KOPT-K1 (cell line): ENCODE measurements around the gene RASAL2.
"Not testable (repeated sequence)": the region's sequence is repeated elsewhere in the genome, so short reads cannot be mapped to it uniquely, and the experiment has no call there.

Experiments used
- H3K27ac ChIP-seq: fragments of 200-600 bp; sonication (generic); 2 replicates; pipeline ENCODE4 v1.5.1; 2016; ENCODE audit warnings: antibody characterized with exemption, mild to moderate bottlenecking, low read depth, low read length; ENCODE audit not compliant: poor library complexity, severe bottlenecking
- H3K36me3 ChIP-seq: fragments of 200-600 bp; sonication (generic); 2 replicates; pipeline ENCODE4 v1.5.1; 2017; ENCODE audit warnings: antibody characterized with exemption, mild to moderate bottlenecking, low read length, moderate library complexity; ENCODE audit not compliant: insufficient read depth
- H3K9me3 ChIP-seq: fragments of 200-600 bp; sonication (generic); 2 replicates; pipeline ENCODE4 v1.5.1; 2017; ENCODE audit warnings: antibody characterized with exemption, low read length, mild to moderate bottlenecking; ENCODE audit not compliant: insufficient read depth, poor library complexity, severe bottlenecking

RASAL2 gene

GRCh38 chr1:178389441-178389840, 295.5 kb downstream of the RASAL2 start:
- no peaks in the 10 kb centered on the region for H3K9me3 ChIP-seq
- H3K27ac ChIP-seq, result no peak overlapping the region
- H3K36me3 ChIP-seq, result no peaks in the 10 kb centered on the region

GRCh38 chr1:178390280-178390679, 296.4 kb downstream of the RASAL2 start:
- H3K27ac ChIP-seq, H3K36me3 ChIP-seq, H3K9me3 ChIP-seq: not testable (repeated sequence)

DNA sequence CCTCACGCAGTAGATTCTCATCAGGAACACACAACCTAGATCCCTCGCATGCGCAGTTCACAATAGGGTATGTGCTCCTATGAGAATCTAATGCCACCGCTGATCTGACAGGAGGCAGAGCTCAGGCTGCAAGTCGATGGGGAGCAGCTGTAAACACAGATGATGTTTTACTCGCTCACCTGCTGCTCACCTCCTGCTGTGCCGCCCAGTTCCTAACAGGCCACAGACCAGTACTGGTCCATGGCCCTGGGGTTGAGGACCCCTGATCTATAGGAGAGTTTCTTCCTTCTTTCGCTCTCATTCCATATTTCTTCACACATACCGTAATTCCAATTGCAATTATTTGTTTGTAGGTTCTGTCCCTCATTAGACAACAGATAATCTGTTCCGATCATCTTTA, 299.5 kb downstream of the RASAL2 start:
- H3K9me3 ChIP-seq, result no peaks in the 10 kb centered on the region
- no peaks in the 10 kb centered on the region for H3K36me3 ChIP-seq
- H3K27ac ChIP-seq, result no peak overlapping the region

DNA sequence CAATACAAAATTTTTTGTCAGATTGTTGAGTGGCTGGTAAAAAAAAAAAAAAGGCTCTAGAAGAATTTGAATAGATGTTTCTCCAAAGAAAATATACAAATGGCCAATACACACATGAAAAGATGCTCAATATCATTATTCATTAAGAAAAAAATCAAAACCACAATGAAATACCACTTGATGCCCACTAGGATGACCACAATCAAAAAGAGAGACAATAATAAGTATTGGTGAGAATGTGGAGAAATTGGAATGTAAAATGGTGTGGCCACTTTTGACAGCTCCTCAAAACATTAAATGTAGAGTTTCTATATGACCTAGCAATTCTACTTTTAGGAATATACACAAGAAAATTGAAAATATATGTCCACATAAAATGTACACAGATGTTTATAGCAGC, 302.9 kb downstream of the RASAL2 start:
- no peaks in the 10 kb centered on the region for H3K9me3 ChIP-seq
- H3K27ac ChIP-seq, result no peak overlapping the region
- no peaks in the 10 kb centered on the region for H3K36me3 ChIP-seq

- Histone ChIP-seq H3K27ac (no peak overlapping the region), H3K9me3 (no peaks in the 10 kb centered on the region), H3K36me3 (no peaks in the 10 kb centered on the region)
Measured at GRCh38 chr1:178397678-178398077, 303.8 kb downstream of the RASAL2 start.

DNA sequence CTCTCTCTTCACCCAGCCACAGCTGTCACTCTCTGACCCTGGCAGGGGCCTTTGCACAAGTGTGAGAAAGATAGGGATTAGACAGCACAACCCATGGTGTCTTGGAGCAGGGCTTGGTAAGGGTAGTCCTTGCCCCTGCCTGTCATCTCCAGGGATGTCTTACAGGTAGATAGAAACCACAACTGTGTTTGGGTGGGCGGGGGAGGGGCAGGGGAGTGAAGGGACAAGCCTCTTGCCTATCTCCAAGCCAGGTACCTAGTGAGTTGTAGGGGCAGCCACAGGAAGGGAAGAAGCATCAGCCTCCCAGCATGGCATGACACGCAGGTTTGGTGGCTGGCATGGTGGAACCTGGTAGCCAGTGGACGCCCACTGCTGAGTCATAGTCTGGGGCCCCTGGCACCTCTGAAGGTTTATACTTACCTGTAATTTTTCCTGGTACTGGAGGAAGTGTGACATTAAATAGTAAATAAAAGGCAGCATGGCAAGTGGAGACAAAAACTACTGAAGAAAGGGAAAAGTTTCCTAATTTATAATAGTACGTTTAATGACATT, 305.3 kb downstream of the RASAL2 start:
- Histone ChIP-seq H3K9me3 (no peaks in the 10 kb centered on the region), H3K27ac (no peak overlapping the region)

GRCh38 chr1:178405137-178405536, 311.2 kb downstream of the RASAL2 start:
- Histone ChIP-seq H3K9me3 (no peaks in the 10 kb centered on the region), H3K36me3 (no peaks in the 10 kb centered on the region), H3K27ac (no peak overlapping the region)

More for the DNA sequence above, 305.3 kb downstream of the RASAL2 start:
- no peaks in the 10 kb centered on the region for H3K36me3 ChIP-seq

DNA sequence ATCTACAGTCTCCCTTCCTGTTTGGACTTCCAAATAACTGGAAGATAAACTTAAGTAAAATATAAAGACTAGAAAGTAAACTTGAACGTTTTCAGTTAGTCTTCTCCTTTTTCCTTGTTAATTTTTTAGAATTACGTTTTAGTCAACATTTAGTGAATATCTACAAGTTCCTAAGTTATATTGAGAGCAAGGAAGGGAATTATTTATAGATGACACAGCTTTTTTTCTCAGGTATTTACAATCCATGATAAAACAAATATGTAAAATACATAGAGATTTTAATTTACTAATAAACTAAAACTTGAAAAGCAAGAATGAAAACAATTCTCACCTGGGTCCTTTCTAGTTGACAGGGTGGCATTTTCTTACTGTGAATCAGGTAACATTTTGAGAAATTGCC, 313.3 kb downstream of the RASAL2 start:
- no peaks in the 10 kb centered on the region for H3K9me3 ChIP-seq
- no peak overlapping the region for H3K27ac ChIP-seq
- no peaks in the 10 kb centered on the region for H3K36me3 ChIP-seq

- Histone ChIP-seq H3K27ac (no peak overlapping the region), H3K36me3 (no peaks in the 10 kb centered on the region), H3K9me3 (no peaks in the 10 kb centered on the region)
Measured at GRCh38 chr1:178407655-178408054, 313.8 kb downstream of the RASAL2 start.

DNA sequence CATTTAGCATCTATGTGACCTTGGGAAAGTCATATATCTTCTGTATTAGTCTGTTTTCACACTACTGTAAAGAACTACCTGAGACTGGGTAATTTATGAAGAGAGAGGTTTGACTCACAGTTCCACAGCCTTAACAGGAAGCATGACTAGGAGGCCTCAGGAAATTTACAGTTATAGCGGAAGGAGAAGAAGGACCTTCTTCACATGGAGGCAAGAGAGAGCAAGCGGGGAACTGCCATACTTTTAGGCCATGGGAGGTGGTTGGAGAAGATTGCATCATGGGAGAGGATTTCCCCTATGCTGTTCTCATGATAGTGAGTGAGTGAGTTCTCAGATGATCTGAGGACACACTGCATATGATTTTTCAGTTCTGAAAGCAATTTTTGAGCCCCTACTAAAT, 315.0 kb downstream of the RASAL2 start:
- H3K27ac ChIP-seq, result no peak overlapping the region
- no peaks in the 10 kb centered on the region for H3K36me3 ChIP-seq
- H3K9me3 ChIP-seq, result no peaks in the 10 kb centered on the region

DNA sequence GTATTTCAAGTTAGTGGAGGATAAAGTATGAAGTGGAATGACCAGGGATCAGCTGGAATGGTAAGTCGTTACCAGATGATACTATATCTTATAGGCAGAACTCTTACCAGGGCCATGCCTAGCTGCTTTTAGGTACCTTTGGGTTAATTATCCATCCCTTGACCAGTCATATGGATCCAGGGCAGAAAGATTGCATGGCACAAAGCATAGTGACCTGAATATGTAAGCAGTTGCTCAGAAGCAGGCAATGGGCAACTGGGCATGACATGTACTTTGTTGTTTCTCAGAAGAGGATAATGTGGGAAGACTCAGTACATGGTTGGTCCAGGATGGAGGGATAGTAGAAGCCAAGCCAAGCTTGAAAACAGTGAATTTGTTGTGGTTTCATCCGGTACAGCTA, 315.6 kb downstream of the RASAL2 start:
- no peaks in the 10 kb centered on the region for H3K36me3 ChIP-seq
- no peak overlapping the region for H3K27ac ChIP-seq
- H3K9me3 ChIP-seq, result no peaks in the 10 kb centered on the region

DNA sequence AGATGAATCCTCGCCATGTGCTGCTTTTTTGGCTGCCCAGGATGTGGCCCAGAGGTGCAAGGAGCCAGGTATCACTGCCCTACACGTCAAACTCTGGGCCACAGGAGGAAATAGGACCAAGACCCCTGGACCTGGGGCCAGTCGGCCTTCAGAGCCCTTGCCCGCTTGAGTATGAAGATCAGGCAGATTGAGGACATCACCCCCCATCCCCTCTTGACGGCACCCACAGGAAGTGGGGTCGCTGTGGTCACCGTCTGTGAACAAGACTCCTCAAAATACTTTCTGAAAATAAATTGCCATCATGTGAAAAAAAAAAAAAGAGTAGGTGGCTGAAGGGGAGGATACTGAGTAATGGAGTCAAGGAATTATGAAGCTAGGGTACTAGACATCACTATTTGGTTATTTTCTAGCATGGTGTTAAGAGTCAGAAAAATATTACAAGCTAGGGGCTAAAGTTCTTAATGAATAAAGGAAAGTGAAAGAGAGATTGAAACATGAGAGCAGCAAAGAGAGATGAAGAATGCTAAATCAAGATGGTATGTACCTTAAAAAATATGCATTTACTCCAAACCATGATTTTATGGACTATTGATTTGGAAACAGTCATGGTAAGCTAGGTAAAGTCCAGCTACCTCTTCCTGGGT, 318.0 kb downstream of the RASAL2 start:
- Histone ChIP-seq H3K36me3 (no peaks in the 10 kb centered on the region), H3K9me3 (no peaks in the 10 kb centered on the region), H3K27ac (no peak overlapping the region)

GRCh38 chr1:178412400-178412770, 318.5 kb downstream of the RASAL2 start:
- Histone ChIP-seq H3K36me3 (no peaks in the 10 kb centered on the region), H3K9me3 (no peaks in the 10 kb centered on the region), H3K27ac (no peak overlapping the region)

GRCh38 chr1:178417858-178418257, 324.0 kb downstream of the RASAL2 start:
- Histone ChIP-seq H3K36me3 (no peaks in the 10 kb centered on the region), H3K27ac (no peak overlapping the region), H3K9me3 (no peaks in the 10 kb centered on the region)

- H3K27ac ChIP-seq, result no peak overlapping the region
Measured at GRCh38 chr1:178418284-178418955, 324.5 kb downstream of the RASAL2 start.

DNA sequence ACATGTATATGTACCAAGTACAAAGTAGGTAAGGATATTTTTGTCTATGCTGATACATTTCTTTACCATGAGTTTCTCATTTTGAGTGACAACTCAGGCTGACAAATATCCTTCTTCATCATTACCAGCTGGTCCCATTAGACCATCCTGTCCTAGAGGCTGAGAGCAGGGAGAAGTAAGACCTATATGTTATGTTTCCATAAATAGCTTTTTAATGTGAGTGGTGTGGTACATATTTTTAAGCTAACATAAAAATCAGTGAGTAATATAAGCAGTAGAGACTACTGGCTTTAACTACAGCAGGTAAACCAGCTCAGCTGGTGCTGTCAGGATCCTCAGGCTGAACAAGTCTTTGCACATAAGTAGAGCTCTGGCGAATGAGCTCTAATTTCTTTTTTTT, 340.5 kb downstream of the RASAL2 start:
- Histone ChIP-seq H3K9me3 (no peaks in the 10 kb centered on the region), H3K27ac (no peak overlapping the region), H3K36me3 (no peaks in the 10 kb centered on the region)

More at GRCh38 chr1:178418284-178418955, 324.5 kb downstream of the RASAL2 start:
- no peaks in the 10 kb centered on the region for H3K36me3 ChIP-seq
- H3K9me3 ChIP-seq, result no peaks in the 10 kb centered on the region
